IPS-15b (cell line): ENCODE data around the gene MYMX.

ENCODE experiments used
- H3K27me3 ChIP-seq: one replicate; pipeline ENCODE4 v1.6.1; 2013; ENCODE audit warnings: low read length; ENCODE audit not compliant: control insufficient read depth, insufficient read depth
- H3K36me3 ChIP-seq: one replicate; pipeline ENCODE4 v1.6.1; 2013; ENCODE audit warnings: low read length; ENCODE audit not compliant: control insufficient read depth, insufficient read depth
- H3K4me1 ChIP-seq: one replicate; pipeline ENCODE4 v1.6.1; 2013; ENCODE audit warnings: mild to moderate bottlenecking, low read length; ENCODE audit not compliant: control insufficient read depth, insufficient read depth
- H3K4me3 ChIP-seq: one replicate; pipeline ENCODE4 v1.5.1; 2013; ENCODE audit warnings: low read depth, low read length
- H3K9ac ChIP-seq: one replicate; pipeline ENCODE4 v1.6.1; 2013; ENCODE audit warnings: low read depth, mild to moderate bottlenecking, low read length
- H3K9me3 ChIP-seq: one replicate; pipeline ENCODE4 v1.6.1; 2013; ENCODE audit warnings: mild to moderate bottlenecking, low read length; ENCODE audit not compliant: control insufficient read depth, insufficient read depth

MYMX gene

DNA sequence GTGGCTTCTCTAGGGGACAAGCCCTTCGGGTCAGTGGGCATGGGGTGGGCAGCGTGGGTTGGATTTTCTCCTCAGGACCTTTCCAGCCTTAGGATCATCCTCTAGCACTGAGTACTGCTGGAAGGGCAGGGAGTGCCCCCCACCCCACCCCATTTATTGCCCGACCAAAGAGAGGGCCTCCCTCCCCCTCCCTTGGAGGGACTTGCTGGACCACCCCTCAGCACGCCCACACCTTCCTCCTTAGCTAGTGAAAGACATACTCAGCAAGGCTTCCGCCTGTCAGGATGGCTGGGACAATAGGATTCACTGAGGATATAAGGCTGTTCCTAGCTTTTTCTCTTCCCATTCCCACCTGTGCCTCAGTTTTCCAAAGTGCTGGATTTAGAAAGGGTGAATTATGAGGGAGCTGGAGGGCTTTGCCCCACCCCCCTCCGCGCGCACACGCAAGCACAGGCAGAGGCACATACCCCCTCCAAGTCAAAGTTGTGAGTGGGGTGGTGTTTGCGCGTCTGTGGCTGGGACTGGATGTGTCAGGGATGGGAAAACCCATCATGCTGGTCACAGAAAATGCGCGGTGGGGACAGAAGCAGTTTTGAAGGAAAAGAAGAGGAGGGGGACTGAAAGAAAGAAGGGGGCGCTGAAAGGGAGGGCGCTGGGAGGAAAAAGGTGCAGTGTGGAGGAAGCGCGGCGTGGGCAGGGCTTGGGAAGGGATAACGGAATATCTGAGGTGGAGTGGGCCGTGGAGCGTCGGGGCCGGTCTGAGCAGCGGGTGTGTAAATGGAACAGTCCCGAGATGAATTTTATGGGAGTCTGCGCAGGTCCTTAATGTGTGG lies 6.0 kb downstream of the MYMX start:
- Histone ChIP-seq H3K4me3 (peak overlapping the region; percentile 64), H3K36me3 (peaks cover 5% of the 10 kb centered on the region), H3K9ac (no peak overlapping the region), H3K4me1 (peaks cover 35% of the 10 kb centered on the region), H3K27me3 (no peaks in the 10 kb centered on the region), H3K9me3 (no peaks in the 10 kb centered on the region)

DNA sequence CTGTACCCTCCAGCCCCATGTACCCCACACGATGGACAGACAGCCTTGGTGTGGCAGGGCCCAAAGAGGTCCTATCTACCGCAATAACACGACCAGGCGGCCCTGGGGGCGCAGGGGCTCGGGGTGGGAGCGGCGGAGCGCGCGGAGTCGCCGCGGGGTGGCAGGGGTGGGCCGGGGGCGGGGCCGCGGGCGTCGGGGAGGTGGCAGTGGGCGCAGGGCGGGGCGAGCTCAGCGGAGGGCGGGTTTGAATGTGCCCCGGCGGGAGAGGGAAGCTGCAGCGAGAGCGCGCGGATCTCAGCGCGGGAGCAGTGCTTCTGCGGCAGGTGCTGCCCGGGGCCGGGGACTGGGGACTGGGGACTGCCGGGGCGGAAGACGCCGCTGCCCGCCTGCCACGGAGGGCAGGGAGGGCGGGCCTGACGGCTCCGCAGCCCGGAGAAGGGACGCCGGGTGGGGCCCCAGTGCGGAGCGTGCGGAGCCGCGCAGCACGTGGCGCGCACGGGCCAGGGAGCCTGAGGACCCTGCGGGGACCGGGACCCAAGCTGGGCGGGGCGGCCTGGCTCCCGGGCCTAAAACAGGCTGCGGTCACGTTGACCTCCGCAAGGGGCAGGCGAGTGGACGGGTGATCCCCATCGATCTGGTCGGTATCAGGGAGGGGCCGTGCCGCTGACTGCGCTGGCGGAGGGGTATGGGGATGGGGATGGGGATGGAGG lies 6.7 kb downstream of the MYMX start, which contains the start of gene SLC29A1:
TSS of gene SLC29A1 (plus strand) at position 277 of the 710 bp plus-strand sequence. CDS start 3,719 bp downstream, outside the sequence.
- peak within 1 kb of the TSS; percentile 4 for H3K9ac ChIP-seq
- H3K36me3 ChIP-seq: peaks cover 8% of the 10 kb centered on the region
- H3K27me3 ChIP-seq: no peaks in the 10 kb centered on the region
- peaks cover 27% of the 10 kb centered on the region for H3K4me1 ChIP-seq
- H3K9me3 ChIP-seq: no peaks in the 10 kb centered on the region
- H3K4me3 ChIP-seq: peak within 1 kb of the TSS; percentile 90

DNA sequence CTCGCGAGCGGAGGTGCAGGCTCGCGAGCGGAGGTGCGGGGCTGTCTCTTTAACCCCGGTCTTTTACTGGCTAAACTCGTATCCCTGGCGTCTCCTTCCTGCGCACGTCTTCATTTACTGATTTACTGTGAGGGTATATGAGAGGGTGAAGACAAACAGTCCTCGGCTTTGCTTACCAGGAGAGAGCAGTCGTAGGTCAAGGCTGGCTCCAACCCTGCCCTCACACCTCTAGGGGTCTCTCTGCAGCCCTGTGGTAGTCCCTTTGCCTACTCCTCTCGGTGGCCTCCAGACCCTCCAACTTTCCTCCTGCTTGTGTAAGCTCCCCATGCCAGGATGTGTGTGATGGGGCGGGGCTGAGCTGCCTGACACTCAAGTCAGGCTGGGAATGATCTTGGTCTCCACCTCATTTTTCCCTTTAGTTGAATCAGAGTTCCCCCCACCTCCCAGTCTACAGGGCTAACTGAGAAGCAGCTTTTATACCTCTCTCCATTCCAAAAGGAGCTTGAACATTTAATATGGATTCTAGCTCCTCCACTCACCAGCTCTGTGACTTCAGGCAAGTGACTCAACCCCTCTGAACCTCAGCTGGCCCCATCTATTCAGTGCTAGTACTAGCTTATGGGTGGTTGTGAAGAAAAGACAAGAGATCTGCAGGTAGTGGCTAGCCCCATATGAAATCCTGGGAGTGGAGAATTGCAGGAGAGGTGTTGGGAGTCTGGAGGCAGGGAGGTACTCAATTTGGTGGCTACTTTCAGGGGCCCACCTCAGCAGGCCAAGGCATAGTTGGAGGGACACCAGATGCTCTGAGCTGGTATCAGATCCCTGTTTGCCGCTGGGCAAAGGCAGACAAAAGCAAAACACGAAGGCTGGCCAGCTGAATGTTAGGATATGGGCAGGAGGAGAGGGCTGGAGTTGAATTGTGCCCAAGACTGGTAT lies 7.6 kb downstream of the MYMX start:
- Histone ChIP-seq H3K4me3 (peak overlapping the region; percentile 90), H3K9ac (peak overlapping the region; percentile 4), H3K9me3 (no peaks in the 10 kb centered on the region), H3K36me3 (peaks cover 14% of the 10 kb centered on the region), H3K4me1 (peaks cover 26% of the 10 kb centered on the region), H3K27me3 (no peaks in the 10 kb centered on the region)

DNA sequence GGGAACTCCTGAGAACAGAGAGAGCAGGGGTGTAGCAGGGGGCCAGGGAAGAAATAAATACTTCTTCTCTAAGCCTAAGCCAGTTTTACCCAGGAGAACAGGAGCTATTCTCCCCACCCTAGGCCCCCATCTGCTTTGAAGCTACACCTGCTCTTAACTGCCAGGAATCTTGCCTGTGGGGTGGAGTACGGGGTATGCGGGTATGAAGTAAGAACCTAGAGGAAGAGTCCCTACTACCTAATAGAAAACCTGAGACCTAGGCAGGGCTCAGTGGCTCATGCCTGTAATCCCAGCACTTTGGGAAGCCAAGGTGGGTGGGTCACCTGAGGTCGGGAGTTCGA lies 8.2 kb downstream of the MYMX start:
- H3K4me3 ChIP-seq: peak overlapping the region; percentile 90
- no peaks in the 10 kb centered on the region for H3K27me3 ChIP-seq
- no peak overlapping the region for H3K9ac ChIP-seq
- peaks cover 26% of the 10 kb centered on the region for H3K4me1 ChIP-seq
- H3K9me3 ChIP-seq: no peaks in the 10 kb centered on the region
- peaks cover 20% of the 10 kb centered on the region for H3K36me3 ChIP-seq

DNA sequence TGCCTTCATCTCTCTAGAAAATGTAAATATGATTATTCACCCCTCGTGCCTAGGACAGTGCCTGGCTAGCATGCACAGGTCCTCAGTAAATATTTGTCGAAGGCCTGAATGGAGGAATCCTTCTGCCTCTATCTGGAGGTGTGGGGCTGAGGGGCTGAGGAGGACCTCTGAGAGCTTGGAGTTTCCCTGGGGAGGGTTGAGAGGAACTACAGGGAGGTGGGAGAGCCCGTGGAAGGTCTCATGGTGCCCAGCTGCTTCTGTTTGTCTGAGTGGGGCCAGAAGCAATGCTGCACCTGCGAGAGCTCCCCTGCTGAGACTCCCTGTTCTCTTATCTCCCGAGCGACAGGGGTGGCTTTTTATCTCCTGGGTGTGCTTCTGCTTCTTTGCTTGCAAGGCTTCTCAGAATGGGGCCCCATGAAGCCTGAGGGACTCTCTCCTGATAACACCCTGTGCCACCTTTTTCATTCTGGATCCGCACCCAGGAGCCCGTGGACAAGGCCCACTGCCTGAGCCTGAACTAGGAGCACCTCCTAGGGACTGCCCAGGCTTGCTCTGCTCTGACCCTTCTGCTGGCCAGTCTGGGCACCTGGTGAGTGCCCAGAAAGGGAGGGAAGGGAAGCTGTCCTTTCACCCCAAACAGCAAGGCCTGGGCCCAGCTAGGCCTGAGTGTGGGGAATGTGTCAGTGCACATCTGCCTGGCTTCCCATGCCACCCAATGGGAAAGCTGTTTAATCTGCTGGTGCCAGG lies 9.0 kb downstream of the MYMX start:
- peaks cover 26% of the 10 kb centered on the region for H3K36me3 ChIP-seq
- peaks cover 26% of the 10 kb centered on the region for H3K4me1 ChIP-seq
- peak overlapping the region; percentile 18 for H3K4me3 ChIP-seq
- peak overlapping the region; percentile 24 for H3K9ac ChIP-seq
- H3K27me3 ChIP-seq: no peaks in the 10 kb centered on the region
- H3K9me3 ChIP-seq: no peaks in the 10 kb centered on the region

DNA sequence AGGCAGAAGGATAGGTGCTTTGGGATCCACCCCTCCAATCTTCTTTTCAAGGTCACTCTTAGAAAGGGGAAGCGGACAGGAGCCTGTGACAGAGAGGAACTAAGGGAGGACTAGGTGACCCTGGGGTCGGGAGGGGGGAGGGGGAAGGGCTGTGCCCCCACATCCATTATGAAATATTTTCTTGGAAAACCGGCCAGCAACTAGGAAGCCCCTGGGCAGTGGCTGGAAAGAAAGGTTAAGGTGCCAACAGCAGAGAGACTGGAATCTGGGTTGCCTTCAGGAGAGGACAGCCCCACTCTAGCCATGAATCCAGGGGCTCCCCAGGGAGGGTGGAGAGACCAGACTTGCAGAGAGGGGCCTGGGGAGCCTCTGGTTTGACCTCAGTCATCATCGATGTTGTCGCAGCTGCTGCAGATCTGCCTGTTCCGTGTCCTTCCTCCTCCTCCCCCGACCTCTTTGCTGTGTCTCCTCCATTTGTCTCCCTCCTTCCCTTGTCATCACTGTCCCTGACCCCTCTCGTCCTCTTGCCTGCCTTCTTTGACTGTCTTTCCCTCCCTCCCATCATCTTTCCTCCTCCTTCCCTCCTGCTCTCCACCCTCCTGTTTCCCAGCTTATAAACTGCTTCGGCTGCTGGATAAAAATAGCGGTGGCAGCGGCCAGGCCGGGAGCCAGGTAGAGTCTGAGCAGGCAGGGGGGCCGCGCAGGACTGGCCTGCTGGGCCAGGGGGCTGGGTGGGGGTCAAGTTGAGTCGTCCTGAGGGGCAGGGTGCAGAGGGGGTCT lies 9.8 kb downstream of the MYMX start:
- H3K4me3 ChIP-seq: no peak overlapping the region

DNA sequence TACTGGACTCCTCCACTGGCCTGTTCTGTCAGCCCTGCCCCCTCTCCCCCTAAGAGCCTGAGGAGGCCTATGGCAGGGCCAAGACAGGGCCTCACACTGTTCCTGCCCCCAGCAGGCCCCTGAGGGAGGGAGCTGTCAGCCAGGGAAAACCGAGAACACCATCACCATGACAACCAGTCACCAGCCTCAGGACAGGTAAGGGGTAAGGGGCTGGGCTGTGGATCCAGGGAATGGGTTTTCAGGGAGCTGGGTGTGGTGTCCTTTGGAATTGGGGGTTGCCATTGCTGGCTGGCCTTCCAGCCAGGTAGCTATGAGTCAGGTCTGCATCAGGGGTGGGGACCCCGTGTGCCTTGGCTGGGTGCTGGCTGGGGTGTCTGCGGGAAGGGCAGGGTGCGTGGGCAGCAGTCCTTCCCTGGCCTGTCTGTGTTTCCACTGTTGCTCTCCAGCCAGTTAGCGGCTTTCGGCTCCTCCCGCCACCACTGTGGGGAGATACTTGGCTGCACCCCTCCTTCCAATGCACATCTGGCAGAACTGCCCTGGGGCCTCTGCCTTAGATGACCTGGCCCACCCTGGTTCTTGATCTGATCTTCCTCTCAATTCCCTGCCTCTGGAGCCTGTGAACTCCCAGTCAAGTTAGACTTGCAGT lies 10.5 kb downstream of the MYMX start:
- no peaks in the 10 kb centered on the region for H3K27me3 ChIP-seq
- H3K4me3 ChIP-seq: no peak overlapping the region
- no peaks in the 10 kb centered on the region for H3K9me3 ChIP-seq
- no peak overlapping the region for H3K9ac ChIP-seq
- H3K36me3 ChIP-seq: peaks cover 36% of the 10 kb centered on the region
- peaks cover 20% of the 10 kb centered on the region for H3K4me1 ChIP-seq

More for the DNA sequence above, 9.8 kb downstream of the MYMX start:
- Histone ChIP-seq H3K4me1 (peaks cover 23% of the 10 kb centered on the region), H3K27me3 (no peaks in the 10 kb centered on the region), H3K36me3 (peaks cover 30% of the 10 kb centered on the region), H3K9ac (peak overlapping the region; percentile 24), H3K9me3 (no peaks in the 10 kb centered on the region)

DNA sequence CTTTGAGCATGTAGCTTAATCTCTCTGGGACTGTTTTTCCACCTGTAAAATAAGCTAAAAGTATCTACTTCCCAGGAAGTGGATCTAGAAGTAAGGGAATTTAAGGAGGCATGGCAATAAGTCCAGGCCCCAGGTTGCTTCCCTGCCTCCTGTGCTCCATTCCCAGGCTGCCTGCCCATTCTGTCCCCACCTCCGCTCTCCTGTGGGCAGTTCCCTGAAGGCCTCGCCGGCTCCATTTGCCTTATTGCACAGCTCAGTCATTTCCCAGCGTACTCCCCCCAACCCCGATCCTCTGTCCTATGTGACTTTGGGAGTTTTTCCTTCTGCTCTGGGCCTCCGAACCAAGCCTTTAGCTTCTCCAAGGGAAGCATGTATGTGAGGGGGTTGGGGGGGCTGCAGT lies 11.3 kb downstream of the MYMX start:
- no peaks in the 10 kb centered on the region for H3K9me3 ChIP-seq
- peaks cover 20% of the 10 kb centered on the region for H3K4me1 ChIP-seq
- peaks cover 42% of the 10 kb centered on the region for H3K36me3 ChIP-seq
- no peak overlapping the region for H3K4me3 ChIP-seq
- no peak overlapping the region for H3K9ac ChIP-seq
- H3K27me3 ChIP-seq: no peaks in the 10 kb centered on the region

DNA sequence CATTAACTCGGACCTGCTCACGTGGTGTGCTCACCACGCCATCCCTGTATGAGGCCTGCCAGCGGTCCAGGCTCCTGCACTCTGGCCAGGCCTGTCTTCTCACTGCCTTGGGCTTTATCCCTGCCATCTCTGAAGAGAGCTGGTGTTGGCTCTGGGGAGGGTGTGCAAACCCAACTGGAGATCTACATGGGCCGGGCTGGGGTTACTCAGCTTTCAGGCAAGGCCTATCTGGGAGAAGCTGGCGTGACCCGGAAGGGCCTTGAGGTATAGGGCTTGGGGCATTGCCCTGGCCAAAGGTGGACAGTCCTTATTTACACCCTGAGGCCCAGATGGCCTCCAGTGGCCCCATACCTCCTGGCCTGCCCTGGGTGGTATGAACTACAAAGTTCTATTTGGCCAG lies 11.7 kb downstream of the MYMX start:
- H3K27me3 ChIP-seq: no peaks in the 10 kb centered on the region
- peaks cover 20% of the 10 kb centered on the region for H3K4me1 ChIP-seq
- no peak overlapping the region for H3K4me3 ChIP-seq
- no peaks in the 10 kb centered on the region for H3K9me3 ChIP-seq
- H3K9ac ChIP-seq: no peak overlapping the region
- H3K36me3 ChIP-seq: peaks cover 44% of the 10 kb centered on the region

DNA sequence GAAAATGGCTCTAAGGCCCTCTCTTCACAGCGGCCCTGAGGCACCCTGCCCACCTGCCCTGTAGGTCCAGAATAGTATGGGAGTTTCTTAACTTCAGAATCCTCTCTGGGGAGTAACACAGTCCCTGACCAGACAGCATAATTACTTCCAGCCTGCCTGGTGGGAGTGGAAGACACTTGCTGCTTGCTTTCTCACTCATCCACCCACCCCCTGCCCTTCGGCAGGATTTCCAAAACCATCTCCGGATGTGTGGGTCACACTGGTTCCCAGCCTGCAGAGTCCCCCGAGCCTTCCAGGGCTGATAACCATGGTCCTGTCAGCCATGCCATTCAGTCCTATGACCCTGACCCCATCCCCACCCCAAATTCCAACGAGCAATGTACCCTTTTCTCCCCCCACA lies 12.1 kb downstream of the MYMX start:
- Histone ChIP-seq H3K9ac (no peak overlapping the region), H3K9me3 (no peaks in the 10 kb centered on the region), H3K4me3 (no peak overlapping the region), H3K36me3 (peaks cover 44% of the 10 kb centered on the region), H3K4me1 (peaks cover 20% of the 10 kb centered on the region), H3K27me3 (no peaks in the 10 kb centered on the region)
